WTC11 (cell line): ENCODE measurements around the gene MAEA. TPM values are rescaled to one million over a fixed set of nuclear protein-coding genes. Genes with fewer than 3 reads are reported as not detected.
A peak's percentile ranks its signal among the peaks of the same experiment; 100 is the strongest.

ENCODE experiments used
- ATAC-seq: fragments of 200-7000 bp; cut with Tn5 transposase; 2 replicates; pipeline ENCODE4 v1.10.0; 2021; ENCODE audit warnings: mild to moderate bottlenecking, moderate library complexity
- CTCF ChIA-PET: fragments of 300-600 bp; sonication (Branson Sonifier 250); formaldehyde crosslinking; loops from one replicate; lab custom pipeline; 2021; ENCODE audit warnings: antibody characterized with exemption; lab: Charles Lee
- POLR2A ChIA-PET: fragments of 350-600 bp; sonication (Branson Sonifier 250); formaldehyde crosslinking; loops from one replicate; lab custom pipeline; 2021; ENCODE audit warnings: antibody characterized with exemption; lab: Charles Lee
- DNase-seq: peaks from one replicate; pipeline ENCODE4 v3.0.0; 2021; ENCODE audit warnings: low spot score
- H3K27ac Mint-ChIP-seq: 2 replicates; pipeline ENCODE4 v1.8.0; 2021; ENCODE audit warnings: mixed read lengths
- H3K27me3 Mint-ChIP-seq: 2 replicates; pipeline ENCODE4 v1.8.0; 2021; ENCODE audit warnings: low read depth, mild to moderate bottlenecking, moderate library complexity, mixed read lengths
- H3K36me3 Mint-ChIP-seq: 2 replicates; pipeline ENCODE4 v1.8.0; 2021; ENCODE audit warnings: mixed read lengths
- H3K4me1 Mint-ChIP-seq: 2 replicates; pipeline ENCODE4 v1.8.0; 2022; ENCODE audit warnings: mixed read lengths
- H3K4me3 Mint-ChIP-seq: 2 replicates; pipeline ENCODE4 v1.8.0; 2021; ENCODE audit warnings: mild to moderate bottlenecking, moderate library complexity, mixed read lengths
- H3K9me3 Mint-ChIP-seq: 2 replicates; pipeline ENCODE4 v1.8.0; 2021; ENCODE audit warnings: mixed read lengths
- ATF6 ChIP-seq: sonication (generic); formaldehyde crosslinking; IDR thresholded peaks from 2 replicates; pipeline ENCODE4 v1.8.1; 2023; ENCODE audit warnings: mild to moderate bottlenecking, missing genetic modification reagents
- EMX1 ChIP-seq: fragments of 250-450 bp; sonication (Bioruptor Pico); IDR thresholded peaks from 2 replicates; pipeline ENCODE4 v1.8.0; 2021; ENCODE audit warnings: mild to moderate bottlenecking
- ERG ChIP-seq: fragments of 250-450 bp; sonication (Bioruptor Pico); IDR thresholded peaks from 2 replicates; pipeline ENCODE4 v1.8.0; 2021; ENCODE audit warnings: mild to moderate bottlenecking
- ESRRA ChIP-seq: sonication (generic); formaldehyde crosslinking; IDR thresholded peaks from 2 replicates; pipeline ENCODE4 v1.8.1; 2022; ENCODE audit warnings: mild to moderate bottlenecking, missing genetic modification reagents, borderline replicate concordance
- FOXP1 ChIP-seq: sonication (generic); formaldehyde crosslinking; IDR thresholded peaks from 2 replicates; pipeline ENCODE4 v1.8.0; 2022; ENCODE audit warnings: missing genetic modification reagents, mild to moderate bottlenecking, moderate library complexity, borderline replicate concordance
- HMGA2 ChIP-seq: fragments of 250-450 bp; sonication (Bioruptor Pico); IDR thresholded peaks from 2 replicates; pipeline ENCODE4 v1.4.0; 2021; ENCODE audit warnings: mild to moderate bottlenecking, moderate library complexity
- IRF2 ChIP-seq: sonication (generic); formaldehyde crosslinking; IDR thresholded peaks from 2 replicates; pipeline ENCODE4 v1.8.0; 2022; ENCODE audit warnings: low read depth, missing genetic modification reagents, borderline replicate concordance
- NFATC4 ChIP-seq: fragments of 250-450 bp; sonication (Bioruptor Pico); IDR thresholded peaks from 2 replicates; pipeline ENCODE4 v1.9.0; 2021; ENCODE audit warnings: mild to moderate bottlenecking
- NR1H2 ChIP-seq: sonication (generic); formaldehyde crosslinking; IDR thresholded peaks from 2 replicates; pipeline ENCODE4 v1.9.0; 2021; ENCODE audit warnings: mild to moderate bottlenecking, moderate library complexity, missing genetic modification reagents
- SMAD3 ChIP-seq: sonication (generic); formaldehyde crosslinking; IDR thresholded peaks from 2 replicates; pipeline ENCODE4 v1.8.0; 2022; ENCODE audit warnings: missing genetic modification reagents, mild to moderate bottlenecking, borderline replicate concordance
- SOX15 ChIP-seq: fragments of 250-450 bp; sonication (Bioruptor Pico); IDR thresholded peaks from 2 replicates; pipeline ENCODE4 v1.9.0; 2021; ENCODE audit warnings: mild to moderate bottlenecking
- TCF7 ChIP-seq: sonication (generic); formaldehyde crosslinking; IDR thresholded peaks from 2 replicates; pipeline ENCODE4 v1.8.0; 2022; ENCODE audit warnings: mild to moderate bottlenecking, low read depth, missing genetic modification reagents, moderate library complexity
- TEAD1 ChIP-seq: sonication (generic); formaldehyde crosslinking; IDR thresholded peaks from 2 replicates; pipeline ENCODE4 v1.8.0; 2022; ENCODE audit warnings: mild to moderate bottlenecking, missing genetic modification reagents
- USF1 ChIP-seq: sonication (generic); formaldehyde crosslinking; IDR thresholded peaks from 2 replicates; pipeline ENCODE4 v1.8.0; 2022; ENCODE audit warnings: mild to moderate bottlenecking, missing genetic modification reagents
- ZNF121 ChIP-seq: sonication (generic); formaldehyde crosslinking; IDR thresholded peaks from 2 replicates; pipeline ENCODE4 v1.8.0; 2023; ENCODE audit warnings: missing genetic modification reagents
- ZNF317 ChIP-seq: sonication (generic); formaldehyde crosslinking; IDR thresholded peaks from 2 replicates; pipeline ENCODE4 v1.8.1; 2023; ENCODE audit warnings: low read depth, mild to moderate bottlenecking, moderate library complexity, missing genetic modification reagents, borderline replicate concordance
- ZNF671 ChIP-seq: fragments of 250-450 bp; sonication (Bioruptor Pico); IDR thresholded peaks from 2 replicates; pipeline ENCODE4 v1.8.0; 2021; ENCODE audit warnings: mild to moderate bottlenecking
- ZSCAN18 ChIP-seq: fragments of 250-450 bp; sonication (Bioruptor Pico); IDR thresholded peaks from 2 replicates; pipeline ENCODE4 v2.1.2; 2022; ENCODE audit warnings: mild to moderate bottlenecking, moderate library complexity
- total RNA-seq: library from RNA; stranded (reverse); gene quantifications from 3 replicates; pipeline ENCODE4 v1.2.3, GENCODE V29; 2021
- TF ChIP-seq, protein P1 (sequence below): sonication (generic); formaldehyde crosslinking; IDR thresholded peaks from 2 replicates; pipeline ENCODE4 v1.8.1; 2022; ENCODE audit warnings: low read depth, missing genetic modification reagents, borderline replicate concordance
- TF ChIP-seq, protein P2 (sequence below): sonication (generic); formaldehyde crosslinking; IDR thresholded peaks from 2 replicates; pipeline ENCODE4 v1.8.0; 2022; ENCODE audit warnings: mild to moderate bottlenecking, missing genetic modification reagents

MAEA gene
- total RNA-seq, 1 experiment from 2014 or later, result 86.9 TPM

GRCh38 chr4:1330761-1331590, 41.3 kb downstream of the MAEA start:
- peak overlapping the region; percentile 49 for H3K27ac Mint-ChIP-seq

GRCh38 chr4:1331591-1332353, 42.1 kb downstream of the MAEA start:
- peaks cover 27% of the 10 kb centered on the region for H3K36me3 Mint-ChIP-seq
- H3K27me3 Mint-ChIP-seq, result no peaks in the 10 kb centered on the region
- no peak for ATAC-seq
- CTCF ChIA-PET, result interaction anchor here (1.2 kb wide), 1 partner anchor 13 kb away, joined by 5 read pairs; no protein-coding TSS in a partner anchor
- H3K27ac Mint-ChIP-seq, result peak overlapping the region; percentile 91; the same call in 1 of the 2 replicates
- POLR2A ChIA-PET, result interaction anchor here (0.9 kb wide), 1 partner anchor 15 kb away, joined by 3 read pairs; the partner anchor contains the start of gene UVSSA
- TF ChIP-seq TCF7 (no peak), SOX15 (CRISPR knock-in tag) (no peak), ERG (CRISPR knock-in tag) (no peak), ATF6 (CRISPR knock-in tag) (no peak), ZNF671 (no peak), NR1H2 (CRISPR knock-in tag) (no peak)
- TF ChIP-seq, protein P1, sequence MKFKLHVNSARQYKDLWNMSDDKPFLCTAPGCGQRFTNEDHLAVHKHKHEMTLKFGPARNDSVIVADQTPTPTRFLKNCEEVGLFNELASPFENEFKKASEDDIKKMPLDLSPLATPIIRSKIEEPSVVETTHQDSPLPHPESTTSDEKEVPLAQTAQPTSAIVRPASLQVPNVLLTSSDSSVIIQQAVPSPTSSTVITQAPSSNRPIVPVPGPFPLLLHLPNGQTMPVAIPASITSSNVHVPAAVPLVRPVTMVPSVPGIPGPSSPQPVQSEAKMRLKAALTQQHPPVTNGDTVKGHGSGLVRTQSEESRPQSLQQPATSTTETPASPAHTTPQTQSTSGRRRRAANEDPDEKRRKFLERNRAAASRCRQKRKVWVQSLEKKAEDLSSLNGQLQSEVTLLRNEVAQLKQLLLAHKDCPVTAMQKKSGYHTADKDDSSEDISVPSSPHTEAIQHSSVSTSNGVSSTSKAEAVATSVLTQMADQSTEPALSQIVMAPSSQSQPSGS (CRISPR knock-in tag), result no peak
- TF ChIP-seq, all 79 proteins: peak for 0
- DNase-seq, result peak; percentile 5
- H3K9me3 Mint-ChIP-seq, result no peaks in the 10 kb centered on the region
- H3K4me1 Mint-ChIP-seq, result no peaks in the 10 kb centered on the region
- H3K4me3 Mint-ChIP-seq, result no peak overlapping the region

More at GRCh38 chr4:1330761-1331590, 41.3 kb downstream of the MAEA start:
- TF ChIP-seq SOX15 (CRISPR knock-in tag) (no peak), ZNF121 (CRISPR knock-in tag) (no peak), USF1 (CRISPR knock-in tag) (no peak), NFATC4 (CRISPR knock-in tag) (no peak), IRF2 (CRISPR knock-in tag) (no peak), ZSCAN18 (no peak), TEAD1 (CRISPR knock-in tag) (no peak), ZNF317 (CRISPR knock-in tag) (no peak), FOXP1 (CRISPR knock-in tag) (no peak), HMGA2 (CRISPR knock-in tag) (no peak), EMX1 (no peak), SMAD3 (no peak), ESRRA (no peak)
- TF ChIP-seq, protein P2, sequence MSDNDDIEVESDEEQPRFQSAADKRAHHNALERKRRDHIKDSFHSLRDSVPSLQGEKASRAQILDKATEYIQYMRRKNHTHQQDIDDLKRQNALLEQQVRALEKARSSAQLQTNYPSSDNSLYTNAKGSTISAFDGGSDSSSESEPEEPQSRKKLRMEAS (CRISPR knock-in tag), result no peak
- no peaks in the 10 kb centered on the region for H3K27me3 Mint-ChIP-seq
- CTCF ChIA-PET, result interaction anchor here (0.8 kb wide), 1 partner anchor 21 kb away, joined by 3 read pairs; no protein-coding TSS in a partner anchor
- POLR2A ChIA-PET, result no interaction called here
- H3K4me3 Mint-ChIP-seq, result no peak overlapping the region
- peaks cover 19% of the 10 kb centered on the region for H3K36me3 Mint-ChIP-seq
- DNase-seq (no peak), ATAC-seq (no peak)
- H3K9me3 Mint-ChIP-seq, result no peaks in the 10 kb centered on the region
- H3K4me1 Mint-ChIP-seq, result no peaks in the 10 kb centered on the region
